Stimulated activated CD8-positive, alpha-beta memory T cell treated with anti-CD3 and anti-CD28 coated beads, Interleukin-4, amount 100 ng/mL, for 24 hours (primary cell): Measurements from ENCODE around the gene RPE.

Experiments
- DNase-seq: peaks from one replicate; pipeline ENCODE4 v3.0.0-alpha.2; 2020; ENCODE audit warnings: low read depth

The RPE gene

GRCh38 chr2:210002158-210003157, at the start of gene RPE:
Gene RPE (plus strand): TSS chr2:210002638. CDS start chr2:210002662, 24 bp downstream.
- peak; percentile 98 for DNase-seq

GRCh38 chr2:209956271-209956670, 46.2 kb upstream of the RPE start:
- DNase-seq: no peak

GRCh38 chr2:209958016-209958415, 44.4 kb upstream of the RPE start:
- DNase-seq: no peak

- DNase-seq: no peak
Observed at GRCh38 chr2:209960045-209960444, 42.4 kb upstream of the RPE start.

GRCh38 chr2:209960676-209961630, 41.5 kb upstream of the RPE start:
- DNase-seq: peak; percentile 10

GRCh38 chr2:209965723-209966122, 36.7 kb upstream of the RPE start:
- DNase-seq: no peak

GRCh38 chr2:209969692-209970091, 32.7 kb upstream of the RPE start:
- no peak for DNase-seq

- DNase-seq: no peak
Observed at GRCh38 chr2:209970271-209970670, 32.2 kb upstream of the RPE start.

- DNase-seq: no peak
Observed at GRCh38 chr2:209970711-209971110, 31.7 kb upstream of the RPE start.

GRCh38 chr2:209973328-209973727, 29.1 kb upstream of the RPE start:
- no peak for DNase-seq

GRCh38 chr2:209974576-209974975, 27.9 kb upstream of the RPE start:
- no peak for DNase-seq

GRCh38 chr2:209976698-209977385, 25.6 kb upstream of the RPE start:
- no peak for DNase-seq

- DNase-seq: no peak
Observed at GRCh38 chr2:209977386-209978239, 24.8 kb upstream of the RPE start.

GRCh38 chr2:209984291-209984690, 18.1 kb upstream of the RPE start:
- DNase-seq: no peak

- DNase-seq: no peak
Observed at GRCh38 chr2:209985874-209986273, 16.6 kb upstream of the RPE start.

GRCh38 chr2:209986415-209986814, 16.0 kb upstream of the RPE start:
- no peak for DNase-seq

GRCh38 chr2:209988010-209988409, 14.4 kb upstream of the RPE start:
- DNase-seq: no peak

GRCh38 chr2:209990838-209991237, 11.6 kb upstream of the RPE start:
- no peak for DNase-seq

GRCh38 chr2:209993968-209994367, 8.5 kb upstream of the RPE start:
- DNase-seq: no peak

GRCh38 chr2:209998596-209998995, 3.8 kb upstream of the RPE start:
- no peak for DNase-seq
